Measurements from ENCODE around the gene ELFN1. TPM values are rescaled to one million over a fixed set of nuclear protein-coding genes. Genes with fewer than 3 reads are reported as not detected.

Gene ELFN1
- total RNA-seq, 4 donors from 2014 or later = 0.42 to 3.7 (median 1.3) TPM

DNA sequence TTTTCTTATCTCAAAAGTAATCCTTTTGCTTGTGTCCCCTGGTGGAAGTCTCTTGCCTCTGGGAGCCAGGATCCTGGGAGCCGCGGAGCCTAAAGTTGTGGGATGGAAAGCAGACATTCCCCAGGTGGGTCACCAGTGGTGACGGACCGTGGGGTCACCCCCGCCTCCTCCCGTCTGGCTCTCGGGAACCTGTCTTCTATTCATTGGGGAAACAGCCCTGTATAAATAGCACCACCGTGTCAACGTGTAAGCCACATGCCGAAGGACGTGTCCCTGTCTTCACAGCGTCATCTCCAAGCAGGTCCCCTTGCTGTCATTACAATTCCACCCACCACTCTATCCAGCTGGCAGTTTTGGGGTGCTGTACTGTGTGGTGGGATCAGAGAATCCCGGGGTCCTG, 87.5 kb downstream of the ELFN1 start:
- Histone ChIP-seq H3K27ac (no peak overlapping the region), H3K36me3 (no peaks in the 10 kb centered on the region), H3K27me3 (peaks cover 47% of the 10 kb centered on the region), H3K4me3 (no peak overlapping the region), H3K4me1 (no peaks in the 10 kb centered on the region), H3K9me3 (peaks cover 0 to 2% (median 0%) of the 10 kb centered on the region in 3 donors)
- 27 to 39% methylated on average over 3 to 6 of the region's 13 CpGs for WGBS, 2 donors (ENCODE audit: low coverage in 1 of 2)
- no peak for ATAC-seq
- TF ChIP-seq, protein P1, sequence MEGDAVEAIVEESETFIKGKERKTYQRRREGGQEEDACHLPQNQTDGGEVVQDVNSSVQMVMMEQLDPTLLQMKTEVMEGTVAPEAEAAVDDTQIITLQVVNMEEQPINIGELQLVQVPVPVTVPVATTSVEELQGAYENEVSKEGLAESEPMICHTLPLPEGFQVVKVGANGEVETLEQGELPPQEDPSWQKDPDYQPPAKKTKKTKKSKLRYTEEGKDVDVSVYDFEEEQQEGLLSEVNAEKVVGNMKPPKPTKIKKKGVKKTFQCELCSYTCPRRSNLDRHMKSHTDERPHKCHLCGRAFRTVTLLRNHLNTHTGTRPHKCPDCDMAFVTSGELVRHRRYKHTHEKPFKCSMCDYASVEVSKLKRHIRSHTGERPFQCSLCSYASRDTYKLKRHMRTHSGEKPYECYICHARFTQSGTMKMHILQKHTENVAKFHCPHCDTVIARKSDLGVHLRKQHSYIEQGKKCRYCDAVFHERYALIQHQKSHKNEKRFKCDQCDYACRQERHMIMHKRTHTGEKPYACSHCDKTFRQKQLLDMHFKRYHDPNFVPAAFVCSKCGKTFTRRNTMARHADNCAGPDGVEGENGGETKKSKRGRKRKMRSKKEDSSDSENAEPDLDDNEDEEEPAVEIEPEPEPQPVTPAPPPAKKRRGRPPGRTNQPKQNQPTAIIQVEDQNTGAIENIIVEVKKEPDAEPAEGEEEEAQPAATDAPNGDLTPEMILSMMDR (IDR thresholded peaks at IDR 0.05) = no peak
- TF ChIP-seq POLR2A (IDR thresholded peaks at IDR 0.05) (no peak), EP300 (IDR thresholded peaks at IDR 0.05) (no peak), POLR2AphosphoS5 (IDR thresholded peaks at IDR 0.05) (no peak)

DNA sequence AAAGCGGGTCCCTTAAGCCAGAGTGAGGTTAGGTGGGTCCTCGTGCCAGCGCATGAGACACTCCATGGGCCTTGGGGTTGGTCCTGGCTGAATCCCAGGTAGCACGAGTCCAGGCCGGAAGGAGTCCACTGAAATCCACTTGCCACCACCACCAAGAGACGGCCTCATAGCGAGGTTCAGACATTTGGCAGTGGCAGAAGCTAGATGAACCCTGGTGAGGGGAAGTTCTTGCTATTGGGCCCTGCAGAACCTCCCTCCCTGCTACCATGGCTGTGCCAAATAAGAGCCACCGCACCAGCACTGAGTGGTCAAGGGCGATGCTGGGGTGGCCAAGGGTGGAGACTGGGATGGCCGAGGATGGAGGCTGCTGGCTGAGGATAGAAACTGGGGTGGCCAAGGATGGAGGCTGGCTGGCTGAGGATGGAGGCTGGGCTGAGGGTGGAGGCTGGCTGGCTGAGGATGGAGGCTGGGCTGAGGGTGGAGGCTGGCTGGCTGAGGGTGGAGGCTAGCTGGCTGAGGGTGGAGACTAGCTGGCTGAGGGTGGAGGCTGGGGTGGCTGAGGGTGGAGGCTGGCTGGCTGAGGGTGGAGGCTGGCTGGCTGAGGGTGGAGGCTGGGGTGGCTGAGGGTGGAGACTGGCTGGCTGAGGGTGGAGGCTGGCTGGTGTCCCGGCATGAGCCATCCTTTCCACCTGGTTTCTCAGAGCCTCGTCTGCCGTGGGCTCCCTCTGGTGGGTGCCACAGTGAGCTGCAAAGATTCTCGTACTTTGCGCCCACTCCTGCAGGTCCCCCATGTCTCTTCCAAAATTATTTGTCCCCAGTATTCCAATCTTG, 88.2 kb downstream of the ELFN1 start:
- no peak for TF ChIP-seq EP300 (IDR thresholded peaks at IDR 0.05)
- TF ChIP-seq, protein P1 (IDR thresholded peaks at IDR 0.05) = peak in 3 of 4 experiments; percentile 27 to 59 (median 48)
- peak; percentile 48 for ATAC-seq

DNA sequence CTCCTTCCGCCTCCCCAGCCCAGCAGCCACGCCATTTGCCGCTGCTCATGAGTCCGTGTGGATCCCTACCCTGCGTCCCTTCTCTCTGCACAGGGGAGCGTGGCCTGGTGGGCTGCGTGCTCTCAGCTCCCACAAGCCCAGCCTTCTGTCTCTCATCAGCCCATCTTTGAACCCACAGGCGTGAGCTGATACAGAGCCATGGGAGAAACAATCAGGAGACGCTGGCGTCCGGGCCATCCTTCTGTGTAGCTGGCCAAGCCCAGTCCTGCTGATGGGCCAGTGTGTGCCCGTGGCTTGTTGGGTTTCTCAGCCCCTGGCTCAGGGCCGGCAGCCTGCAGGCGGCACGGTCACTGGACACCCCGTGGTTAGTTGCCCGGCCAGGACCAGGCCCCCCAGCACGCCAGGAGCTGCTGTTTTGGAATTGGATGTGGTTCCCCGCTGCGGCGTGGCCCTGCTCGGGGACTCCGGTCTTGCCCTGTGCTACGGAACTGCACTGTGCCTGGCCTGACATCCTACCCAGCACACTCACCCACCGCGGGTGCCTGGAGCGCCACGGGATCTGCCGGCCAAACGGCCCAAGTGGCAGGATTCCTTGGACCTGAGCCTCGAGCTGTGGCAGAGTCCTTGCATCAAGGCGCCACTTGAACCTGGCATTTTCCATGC, 88.9 kb downstream of the ELFN1 start:
- H3K27ac ChIP-seq = no peak overlapping the region
- H3K4me1 ChIP-seq = no peaks in the 10 kb centered on the region
- peaks cover 0 to 16% (median 0%) of the 10 kb centered on the region in 3 donors for H3K9me3 ChIP-seq
- H3K36me3 ChIP-seq = no peaks in the 10 kb centered on the region
- TF ChIP-seq EP300 (IDR thresholded peaks at IDR 0.05) (no peak), POLR2A (IDR thresholded peaks at IDR 0.05) (no peak), POLR2AphosphoS5 (IDR thresholded peaks at IDR 0.05) (no peak)
- TF ChIP-seq, protein P1 (IDR thresholded peaks at IDR 0.05) = no peak
- no peak overlapping the region for H3K4me3 ChIP-seq
- 84 to 92% methylated on average over 7 to 9 of the region's 32 CpGs for WGBS, 2 donors (ENCODE audit: low coverage in 1 of 2)
- peaks cover 42% of the 10 kb centered on the region for H3K27me3 ChIP-seq
- ATAC-seq = no peak

More for the DNA sequence above, 88.2 kb downstream of the ELFN1 start:
- no peak overlapping the region for H3K27ac ChIP-seq
- H3K4me1 ChIP-seq = no peaks in the 10 kb centered on the region
- no peaks in the 10 kb centered on the region for H3K36me3 ChIP-seq
- peaks cover 0 to 9% (median 0%) of the 10 kb centered on the region in 3 donors for H3K9me3 ChIP-seq
- 0 to 55% methylated on average over 1 to 11 of the region's 15 CpGs for WGBS, 2 donors (ENCODE audit: low coverage in 1 of 2)
- no peak overlapping the region for H3K4me3 ChIP-seq
- H3K27me3 ChIP-seq = peaks cover 47% of the 10 kb centered on the region

DNA sequence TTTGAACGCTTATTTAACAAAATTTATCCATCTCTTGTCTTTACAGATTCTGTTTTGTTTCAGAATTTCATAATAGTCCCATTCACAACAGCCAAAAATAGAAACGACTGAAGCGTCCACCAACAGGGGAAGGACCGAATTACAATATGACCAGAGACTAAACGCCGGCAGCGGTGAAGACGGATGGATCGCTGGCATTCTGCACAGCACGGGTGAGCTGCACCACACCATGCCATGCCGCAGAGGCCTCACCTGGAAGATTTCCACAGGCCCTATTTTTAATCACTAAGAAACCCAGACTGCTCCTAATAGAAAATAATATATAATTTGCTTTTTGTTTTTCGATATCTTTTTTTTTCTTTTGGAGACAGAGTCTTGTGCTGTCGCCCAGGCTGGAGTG, 91.0 kb downstream of the ELFN1 start:
- Histone ChIP-seq H3K27ac (no peak overlapping the region), H3K9me3 (peaks cover 0 to 23% (median 0%) of the 10 kb centered on the region in 3 donors), H3K27me3 (peaks cover 34% of the 10 kb centered on the region), H3K36me3 (no peaks in the 10 kb centered on the region), H3K4me1 (no peaks in the 10 kb centered on the region), H3K4me3 (no peak overlapping the region)
- no peak for ATAC-seq
- TF ChIP-seq EP300 (IDR thresholded peaks at IDR 0.05) = no peak
- 60 to 74% methylated on average over 12 to 13 of the region's 13 CpGs for WGBS, 2 donors (ENCODE audit: low coverage in 1 of 2)

DNA sequence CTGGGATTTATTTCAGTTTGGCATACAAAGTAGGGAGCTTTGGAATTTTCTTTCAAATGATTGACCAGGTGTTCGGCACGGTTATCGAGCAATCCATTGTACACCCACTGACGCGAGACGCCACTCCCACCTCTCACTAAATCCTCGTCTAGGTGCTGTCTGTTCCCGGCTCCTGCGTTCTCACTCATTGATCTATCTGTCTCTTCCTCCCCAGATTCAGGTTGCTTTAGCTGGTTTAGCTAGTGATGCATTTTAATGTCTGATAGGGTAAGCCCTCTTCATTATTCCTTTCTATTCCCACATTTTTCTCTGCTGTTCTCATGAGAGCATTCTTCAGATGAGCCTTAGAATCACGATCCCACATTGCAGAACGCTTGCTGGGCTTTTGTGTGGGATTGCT, 91.7 kb downstream of the ELFN1 start:
- no peak for ATAC-seq
- Histone ChIP-seq H3K36me3 (no peaks in the 10 kb centered on the region), H3K27me3 (peaks cover 27% of the 10 kb centered on the region), H3K27ac (no peak overlapping the region), H3K4me1 (no peaks in the 10 kb centered on the region), H3K9me3 (peaks cover 0 to 23% (median 0%) of the 10 kb centered on the region in 3 donors), H3K4me3 (no peak overlapping the region)
- WGBS, 2 donors (ENCODE audit: low coverage in 1 of 2) = 71 to 73% methylated on average over 9 to 11 of the region's 11 CpGs
- TF ChIP-seq, protein P1 (IDR thresholded peaks at IDR 0.05) = no peak
- TF ChIP-seq POLR2AphosphoS5 (IDR thresholded peaks at IDR 0.05) (no peak), EP300 (IDR thresholded peaks at IDR 0.05) (no peak), POLR2A (IDR thresholded peaks at IDR 0.05) (no peak)

Data from gastroesophageal sphincter (tissue), 4 donors.